ENCODE results near the gene SRBD1.
A peak's percentile ranks its signal among the peaks of the same experiment; 100 is the strongest.

Gene SRBD1

DNA sequence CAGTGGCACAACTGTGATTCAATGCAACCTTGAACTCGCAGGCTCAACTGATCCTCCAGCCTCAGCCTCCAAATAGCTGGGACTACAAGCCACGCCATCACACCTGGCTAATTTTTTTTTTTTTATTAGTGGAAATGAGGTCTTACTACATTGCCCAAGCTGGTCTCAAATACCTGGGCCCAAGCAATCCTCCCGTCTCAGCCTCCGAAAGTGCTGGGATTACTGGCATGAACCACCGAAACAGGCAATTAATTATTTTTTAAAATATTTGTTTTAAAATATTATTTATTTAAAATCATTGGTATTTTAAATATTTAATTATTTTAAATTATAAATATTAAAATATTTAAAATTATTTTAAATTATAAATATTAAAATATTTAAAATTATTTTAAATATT lies 24.5 kb downstream of the SRBD1 start:
- TF ChIP-seq, protein P1, sequence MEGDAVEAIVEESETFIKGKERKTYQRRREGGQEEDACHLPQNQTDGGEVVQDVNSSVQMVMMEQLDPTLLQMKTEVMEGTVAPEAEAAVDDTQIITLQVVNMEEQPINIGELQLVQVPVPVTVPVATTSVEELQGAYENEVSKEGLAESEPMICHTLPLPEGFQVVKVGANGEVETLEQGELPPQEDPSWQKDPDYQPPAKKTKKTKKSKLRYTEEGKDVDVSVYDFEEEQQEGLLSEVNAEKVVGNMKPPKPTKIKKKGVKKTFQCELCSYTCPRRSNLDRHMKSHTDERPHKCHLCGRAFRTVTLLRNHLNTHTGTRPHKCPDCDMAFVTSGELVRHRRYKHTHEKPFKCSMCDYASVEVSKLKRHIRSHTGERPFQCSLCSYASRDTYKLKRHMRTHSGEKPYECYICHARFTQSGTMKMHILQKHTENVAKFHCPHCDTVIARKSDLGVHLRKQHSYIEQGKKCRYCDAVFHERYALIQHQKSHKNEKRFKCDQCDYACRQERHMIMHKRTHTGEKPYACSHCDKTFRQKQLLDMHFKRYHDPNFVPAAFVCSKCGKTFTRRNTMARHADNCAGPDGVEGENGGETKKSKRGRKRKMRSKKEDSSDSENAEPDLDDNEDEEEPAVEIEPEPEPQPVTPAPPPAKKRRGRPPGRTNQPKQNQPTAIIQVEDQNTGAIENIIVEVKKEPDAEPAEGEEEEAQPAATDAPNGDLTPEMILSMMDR (IDR thresholded peaks at IDR 0.05; ENCODE audit: low read depth, low read length, missing control alignments) = no peak
- DNase-seq (ENCODE audit: extremely low read depth, low read depth) = no peak
- no peak overlapping the region for H3K4me3 ChIP-seq (replicated peaks; ENCODE audit: low read depth, low read length)

DNA sequence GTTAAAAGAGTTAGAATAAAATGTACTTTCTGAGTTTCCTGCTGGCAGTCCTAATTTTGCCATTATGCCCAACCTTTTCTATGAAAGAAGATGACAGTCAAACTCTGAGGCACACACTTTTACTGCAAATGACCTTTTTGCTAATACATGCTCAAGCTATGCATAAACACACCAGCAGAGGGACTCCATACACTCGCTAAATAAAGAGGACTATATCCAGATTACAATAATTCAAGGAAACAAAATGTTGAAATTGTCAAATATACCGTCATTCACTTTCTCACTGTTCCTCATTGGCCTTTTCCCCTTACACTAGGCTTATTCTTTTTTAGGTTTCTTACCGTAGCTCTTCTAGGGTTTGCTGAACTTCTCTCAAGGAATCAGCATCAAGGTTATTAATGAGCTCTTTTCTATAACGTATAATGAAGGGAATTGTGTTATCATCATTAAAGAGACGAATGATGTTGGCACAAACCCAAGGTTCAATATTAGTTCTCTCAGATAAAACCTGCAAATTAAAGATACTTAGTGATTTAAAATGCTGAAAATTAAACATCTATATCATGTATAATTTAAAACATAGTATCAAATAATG lies 25.7 kb downstream of the SRBD1 start:
- TF ChIP-seq, protein P1 (IDR thresholded peaks at IDR 0.05; ENCODE audit: low read depth, low read length, missing control alignments) = peak; percentile 61
- no peak overlapping the region for H3K4me3 ChIP-seq (replicated peaks; ENCODE audit: low read depth, low read length)
- DNase-seq (ENCODE audit: extremely low read depth, low read depth) = peak; percentile 10

DNA sequence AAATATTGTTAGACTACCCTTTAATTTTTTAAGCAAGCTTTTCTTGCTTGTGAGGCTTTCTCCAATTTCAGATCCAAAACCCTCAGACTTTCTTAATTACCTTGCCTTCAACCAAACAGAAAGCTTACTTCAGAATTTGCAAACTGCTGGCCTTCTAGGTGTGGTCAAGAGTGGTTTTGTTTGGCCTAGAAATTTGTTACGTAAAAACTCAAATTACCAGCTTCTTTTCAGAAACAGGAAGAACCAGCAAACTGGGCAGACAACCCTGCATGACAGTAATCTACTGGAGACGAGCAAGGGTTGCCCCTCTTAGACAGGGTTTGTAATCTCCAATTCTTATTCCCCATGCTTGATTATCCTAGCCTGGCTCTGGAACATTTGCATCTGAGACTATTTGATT lies 27.1 kb downstream of the SRBD1 start:
- TF ChIP-seq, protein P1 (IDR thresholded peaks at IDR 0.05; ENCODE audit: low read depth, low read length, missing control alignments) = no peak
- no peak overlapping the region for H3K4me3 ChIP-seq (replicated peaks; ENCODE audit: low read depth, low read length)
- DNase-seq (ENCODE audit: extremely low read depth, low read depth) = no peak

DNA sequence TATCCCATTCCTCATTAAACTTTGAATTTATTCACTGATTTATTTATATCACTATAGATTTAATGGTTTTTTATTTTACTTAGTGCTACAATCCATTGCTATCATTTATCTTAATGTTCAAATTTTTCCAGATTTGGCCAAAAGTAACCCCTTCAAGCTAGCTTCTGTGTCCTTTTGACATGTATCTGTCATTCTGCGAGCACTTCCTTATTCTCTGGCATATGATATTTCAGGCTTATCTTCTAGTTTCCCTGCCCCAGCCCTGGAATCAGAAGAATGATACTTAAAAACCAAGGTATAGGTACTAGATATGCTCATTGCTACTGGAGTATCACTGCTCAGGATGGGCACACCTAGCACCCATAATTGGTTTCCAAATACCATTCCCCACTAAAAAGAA lies 28.5 kb downstream of the SRBD1 start:
- no peak overlapping the region for H3K4me3 ChIP-seq (replicated peaks; ENCODE audit: low read depth, low read length)
- DNase-seq (ENCODE audit: extremely low read depth, low read depth) = no peak
- TF ChIP-seq, protein P1 (IDR thresholded peaks at IDR 0.05; ENCODE audit: low read depth, low read length, missing control alignments) = no peak

DNA sequence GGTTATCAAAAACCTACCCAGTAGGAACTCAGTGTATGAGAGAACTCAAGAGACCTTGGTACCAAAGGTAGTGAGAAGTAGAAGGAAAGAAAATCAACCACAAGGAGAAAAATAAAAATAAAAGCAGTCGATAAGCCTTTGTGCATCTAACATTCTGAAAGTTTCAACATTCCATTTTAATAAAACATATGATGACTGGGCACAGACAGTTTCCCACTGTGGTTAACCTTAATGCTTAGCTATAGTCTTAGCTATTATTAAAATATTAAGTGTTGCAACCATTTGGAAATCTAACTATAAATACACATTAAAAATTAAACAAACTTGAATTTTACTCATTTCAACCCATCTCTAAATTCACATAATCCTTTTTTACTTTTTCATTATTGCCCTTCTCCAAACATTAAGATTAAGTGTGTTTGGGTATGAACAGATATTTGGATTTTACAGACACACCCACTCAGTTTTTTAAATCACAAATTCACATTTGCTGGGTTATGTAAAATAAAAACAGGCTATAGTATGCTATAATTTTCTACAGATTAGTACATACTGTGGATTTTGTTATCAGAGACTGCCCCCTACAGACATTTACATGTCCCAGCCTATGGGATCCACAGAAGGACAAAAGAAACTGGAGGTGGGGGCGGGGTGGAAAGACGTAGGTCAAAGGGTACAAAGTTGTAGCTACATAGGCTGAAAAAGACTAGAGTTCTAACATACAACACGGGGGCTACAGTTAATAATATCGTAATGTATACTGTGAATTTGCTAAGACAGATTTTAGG lies 32.8 kb downstream of the SRBD1 start:
- H3K4me3 ChIP-seq (replicated peaks; ENCODE audit: low read depth, low read length) = no peak overlapping the region
- TF ChIP-seq, protein P1 (IDR thresholded peaks at IDR 0.05; ENCODE audit: low read depth, low read length, missing control alignments) = peak; percentile 43
- DNase-seq (ENCODE audit: extremely low read depth, low read depth) = no peak

DNA sequence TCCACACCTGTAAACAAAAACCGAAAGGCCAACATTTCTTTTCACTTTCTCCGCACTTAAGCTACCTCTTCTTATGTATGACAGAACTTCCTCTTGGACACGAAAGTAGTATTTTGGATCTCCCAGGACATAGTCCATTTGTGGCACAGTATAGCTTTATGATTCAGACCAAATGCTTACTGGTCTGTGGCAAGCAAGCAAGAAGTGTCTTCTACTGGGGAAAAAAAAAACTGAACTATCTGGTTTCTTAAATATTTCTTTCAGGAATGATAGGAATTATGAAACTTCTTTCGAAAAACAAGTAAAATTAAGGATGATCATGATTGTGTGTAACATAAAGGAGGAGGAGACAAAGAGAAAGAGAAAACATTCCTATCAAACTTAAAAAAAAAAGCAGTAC lies 33.6 kb downstream of the SRBD1 start:
- H3K4me3 ChIP-seq (replicated peaks; ENCODE audit: low read depth, low read length) = no peak overlapping the region
- DNase-seq (ENCODE audit: extremely low read depth, low read depth) = no peak
- TF ChIP-seq, protein P1 (IDR thresholded peaks at IDR 0.05; ENCODE audit: low read depth, low read length, missing control alignments) = no peak

All from HFF-Myc (cell line).